NCI-H1436 treated with DMSO at 0.1 percent for 48 hours (cell line): ENCODE results near the gene CCDC127.
"Not testable (repeated sequence)": the region's sequence is repeated elsewhere in the genome, so short reads cannot be mapped to it uniquely, and the experiment has no call there.

ENCODE experiments used
- DNase-seq: peaks from one replicate; lab custom pipeline; 2025; lab: John Stamatoyannopoulos, UW

The CCDC127 gene

DNA sequence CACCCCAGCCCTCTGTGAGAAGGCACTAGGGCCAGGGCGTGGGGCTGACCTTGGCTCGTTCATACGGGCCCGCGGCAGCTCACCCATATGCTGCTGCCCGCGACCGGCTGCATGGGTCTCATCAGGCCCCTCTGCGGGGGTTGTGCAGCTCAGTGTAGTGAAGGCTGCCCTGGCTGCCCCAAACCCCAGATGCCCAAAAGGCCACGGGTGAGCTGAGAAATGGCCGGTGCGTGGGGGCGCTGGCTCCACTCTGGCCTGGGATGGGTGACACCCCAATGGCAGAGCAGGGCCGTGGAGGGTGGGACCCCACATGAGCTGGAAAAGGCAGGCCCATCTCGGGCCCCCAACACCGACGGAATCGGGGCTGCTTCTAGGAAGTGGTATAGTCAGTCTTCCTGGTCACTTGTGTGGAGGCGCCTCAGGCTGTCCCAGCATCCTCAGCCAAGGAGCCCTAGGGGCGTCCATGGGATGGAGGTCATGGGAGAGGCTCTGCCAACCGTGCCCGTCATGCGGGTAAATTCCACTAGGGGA, 46.1 kb downstream of the CCDC127 start:
- DNase-seq = no peak

DNA sequence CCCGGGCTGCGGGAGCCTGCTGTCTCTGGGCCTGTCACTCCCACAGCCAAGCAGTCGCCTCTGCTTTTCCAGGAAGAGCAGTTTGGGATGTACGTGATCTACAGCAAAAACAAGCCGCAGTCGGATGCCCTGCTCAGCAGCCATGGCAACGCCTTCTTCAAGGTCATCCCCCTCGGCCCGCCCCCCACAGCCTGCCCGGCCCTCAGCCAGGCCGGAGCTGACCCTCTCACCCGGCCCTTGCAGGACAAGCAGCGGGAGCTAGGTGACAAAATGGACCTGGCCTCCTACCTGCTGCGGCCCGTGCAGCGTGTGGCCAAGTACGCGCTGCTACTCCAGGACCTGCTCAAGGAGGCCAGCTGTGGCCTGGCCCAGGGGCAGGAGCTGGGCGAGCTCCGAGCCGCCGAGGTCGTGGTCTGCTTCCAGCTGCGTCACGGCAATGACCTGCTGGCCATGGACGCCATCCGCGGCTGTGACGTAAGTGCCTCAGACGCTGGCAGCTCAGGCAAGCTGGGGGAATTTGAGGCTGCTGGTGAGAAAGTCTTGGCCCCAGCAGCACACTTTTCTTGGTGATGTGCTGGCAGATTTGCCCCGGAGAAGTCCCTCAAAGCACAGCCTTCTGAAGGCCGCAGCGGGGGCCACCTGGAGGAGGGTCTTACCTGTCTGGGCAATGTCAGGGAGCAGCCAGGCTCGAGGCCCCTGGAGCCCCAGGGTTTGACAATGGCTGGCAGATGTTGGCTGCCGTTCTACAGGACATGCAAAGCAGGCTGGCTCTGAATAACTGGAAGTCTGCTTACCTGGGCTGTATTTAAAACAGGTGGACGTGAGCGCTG, 46.8 kb downstream of the CCDC127 start:
- DNase-seq = no peak

DNA sequence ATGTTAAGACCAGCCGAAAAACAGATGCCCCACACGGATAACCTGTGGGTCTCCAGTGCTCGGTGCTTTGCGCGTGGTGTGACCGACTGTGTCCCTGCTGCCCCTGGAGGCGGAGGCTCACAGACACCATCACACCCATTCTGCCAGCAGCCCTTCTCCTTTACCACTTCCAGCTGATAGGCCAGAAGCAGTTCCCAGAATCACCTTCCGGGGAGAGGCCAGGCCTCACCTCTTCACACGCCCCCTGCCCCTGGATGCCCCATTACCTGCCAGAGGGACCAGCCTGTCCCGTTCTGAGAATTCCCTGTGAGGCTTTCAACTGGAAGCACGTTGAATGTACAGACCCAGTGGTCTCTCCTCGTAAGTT, 48.2 kb downstream of the CCDC127 start:
- no peak for DNase-seq

DNA sequence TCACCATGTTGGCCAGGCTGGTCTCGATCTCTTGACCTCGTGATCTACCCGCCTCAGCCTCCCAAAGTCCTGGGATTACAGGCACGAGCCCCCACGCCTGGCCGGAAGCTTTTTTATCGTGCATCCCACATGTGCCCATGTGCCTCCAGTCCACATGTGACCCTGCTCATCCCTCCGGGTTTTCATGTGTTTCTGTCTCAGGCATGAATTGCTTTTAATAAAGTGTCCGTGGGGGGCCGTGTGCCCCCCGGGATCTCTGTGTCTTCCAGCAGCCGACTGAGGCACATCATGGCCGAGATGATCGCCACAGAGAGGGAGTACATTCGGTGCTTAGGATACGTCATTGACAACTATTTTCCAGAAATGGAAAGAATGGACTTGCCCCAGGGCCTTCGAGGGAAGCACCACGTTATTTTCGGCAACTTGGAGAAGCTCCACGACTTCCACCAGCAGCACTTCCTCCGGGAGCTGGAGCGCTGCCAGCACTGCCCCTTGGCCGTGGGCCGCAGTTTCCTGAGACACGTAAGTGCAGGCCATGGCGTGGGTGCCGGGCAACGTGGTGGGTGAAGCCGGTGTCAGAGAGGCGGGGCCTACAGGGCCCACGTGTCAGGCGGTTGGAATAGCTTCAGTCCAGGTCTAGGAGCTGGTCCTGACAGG, 48.8 kb downstream of the CCDC127 start:
- no peak for DNase-seq

DNA sequence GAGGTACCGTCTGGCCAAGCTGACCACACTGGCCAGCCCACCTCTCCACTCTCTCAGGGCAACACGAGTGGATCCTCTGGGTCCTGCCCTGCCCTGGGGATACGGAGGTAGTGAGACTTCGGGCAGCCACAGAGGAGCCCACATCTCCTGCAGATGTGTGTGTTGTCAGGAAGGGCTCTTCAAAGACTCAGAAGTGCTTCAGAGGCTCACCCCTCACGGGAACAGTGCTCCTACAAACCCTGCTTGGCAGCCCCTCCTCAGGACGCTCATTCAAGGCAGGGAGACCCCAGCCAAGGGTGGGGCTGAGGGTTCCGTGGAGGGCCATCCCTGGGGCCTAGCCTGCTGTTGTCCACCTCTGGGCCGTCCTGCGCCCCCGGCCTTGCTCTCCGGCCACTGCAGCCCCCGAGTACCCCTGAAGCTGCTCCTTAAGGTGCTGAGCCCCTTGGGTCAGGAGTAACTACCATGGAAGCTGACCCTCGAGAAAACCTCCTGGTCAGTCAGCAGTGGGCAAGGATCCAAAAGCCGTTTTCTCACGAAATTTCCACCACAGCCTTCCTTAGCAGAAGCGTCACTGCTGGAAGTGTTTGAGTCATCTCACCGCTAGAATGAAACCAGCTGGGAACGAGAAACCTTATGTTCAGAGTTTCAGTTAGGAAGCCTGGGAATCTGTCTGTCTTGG, 49.8 kb downstream of the CCDC127 start:
- DNase-seq = no peak

DNA sequence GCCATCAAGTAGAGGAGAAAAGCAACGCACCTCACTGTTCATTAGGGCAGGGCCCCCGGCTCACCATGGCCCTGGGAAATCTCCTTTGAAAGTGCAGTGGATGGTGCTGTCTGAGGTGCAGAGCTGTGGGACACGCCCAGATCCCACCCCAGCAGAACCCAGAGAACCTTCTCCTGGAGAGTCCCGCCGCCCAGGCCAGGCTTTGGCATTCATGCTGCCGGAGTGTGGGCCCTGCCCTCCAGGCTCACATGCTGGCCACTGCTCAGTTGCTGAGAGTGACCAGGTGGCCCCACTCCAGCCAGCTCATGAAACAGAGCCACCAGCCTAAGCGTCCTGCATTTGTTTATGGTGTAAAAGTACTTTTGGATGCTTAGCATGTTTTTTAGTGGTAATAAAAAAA, 50.4 kb downstream of the CCDC127 start:
- no peak for DNase-seq

DNA sequence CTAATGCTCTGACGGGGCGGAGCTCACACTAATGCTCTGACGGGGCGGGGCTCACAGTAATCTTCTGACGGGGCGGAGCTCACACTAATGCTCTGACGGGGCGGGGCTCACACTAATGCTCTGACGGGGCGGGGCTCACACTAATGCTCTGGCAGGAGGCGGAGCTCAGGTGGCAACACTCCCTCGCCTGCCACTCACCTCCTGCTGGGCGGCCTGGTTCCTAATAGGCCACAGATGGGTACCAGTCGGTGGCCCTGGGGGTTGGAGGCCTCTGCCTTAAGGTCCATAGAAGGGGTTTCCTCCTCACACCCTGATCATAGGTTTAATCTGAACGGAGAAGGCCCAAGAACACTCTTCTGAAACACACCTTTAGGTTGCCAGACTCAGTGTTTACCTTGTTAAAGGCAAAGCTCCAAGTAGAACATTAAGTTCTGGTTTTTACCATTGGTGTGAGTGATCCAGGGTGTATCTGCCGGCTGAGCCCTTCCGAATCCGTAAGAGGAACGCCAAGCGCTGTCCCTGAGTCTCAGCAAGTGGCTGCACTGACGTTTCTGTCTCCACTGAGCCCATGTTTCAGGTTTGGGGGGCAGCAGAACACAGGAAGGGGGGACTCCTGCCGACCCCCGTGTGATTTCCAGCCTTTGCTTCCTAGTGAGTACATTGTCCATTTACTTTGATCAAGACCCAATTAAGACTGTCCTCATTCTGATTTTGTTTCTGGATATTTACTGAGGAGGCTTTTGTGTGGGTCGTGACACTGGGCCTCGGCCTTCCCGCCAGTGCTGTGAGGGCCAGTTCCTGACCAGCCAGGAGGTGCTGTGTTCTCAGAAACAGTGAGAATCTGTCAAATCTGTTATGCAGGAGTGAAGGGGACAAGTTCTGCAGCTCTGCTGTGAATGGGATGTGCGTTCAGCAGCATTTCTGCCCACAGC, 51.2 kb downstream of the CCDC127 start:
- DNase-seq = no peak

DNA sequence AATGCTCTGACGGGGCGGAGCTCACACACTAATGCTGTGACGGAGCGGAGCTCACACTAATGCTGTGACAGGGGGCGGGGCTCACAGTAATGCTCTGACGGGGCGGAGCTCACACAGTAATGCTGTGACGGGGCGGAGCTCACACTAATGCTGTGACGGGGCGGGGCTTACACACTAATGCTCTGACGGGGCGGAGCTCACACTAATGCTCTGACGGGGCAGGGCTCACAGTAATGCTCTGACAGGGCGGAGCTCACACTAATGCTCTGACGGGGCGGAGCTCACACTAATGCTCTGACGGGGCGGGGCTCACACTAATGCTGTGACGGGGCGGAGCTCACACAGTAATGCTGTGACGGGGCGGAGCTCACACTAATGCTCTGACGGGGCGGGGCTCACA, 53.2 kb downstream of the CCDC127 start:
- DNase-seq = not testable (repeated sequence)

DNA sequence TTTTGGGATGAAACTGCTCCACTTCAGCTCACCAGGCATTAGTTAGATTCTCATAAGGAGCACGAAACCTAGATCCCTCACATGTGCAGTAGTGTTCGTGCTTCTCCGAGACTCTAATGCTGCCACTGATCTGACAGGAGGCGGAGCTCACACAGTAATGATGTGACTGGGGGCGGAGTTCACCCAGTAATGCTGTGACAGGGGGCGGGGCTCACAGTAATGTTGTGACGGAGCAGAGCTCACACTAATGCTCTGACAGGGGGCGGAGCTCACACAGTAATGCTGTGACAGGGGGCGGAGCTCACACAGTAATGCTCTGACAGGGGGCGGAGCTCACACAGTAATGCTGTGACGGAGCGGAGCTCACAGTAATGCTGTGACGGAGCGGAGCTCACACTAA, 53.7 kb downstream of the CCDC127 start:
- no peak for DNase-seq

DNA sequence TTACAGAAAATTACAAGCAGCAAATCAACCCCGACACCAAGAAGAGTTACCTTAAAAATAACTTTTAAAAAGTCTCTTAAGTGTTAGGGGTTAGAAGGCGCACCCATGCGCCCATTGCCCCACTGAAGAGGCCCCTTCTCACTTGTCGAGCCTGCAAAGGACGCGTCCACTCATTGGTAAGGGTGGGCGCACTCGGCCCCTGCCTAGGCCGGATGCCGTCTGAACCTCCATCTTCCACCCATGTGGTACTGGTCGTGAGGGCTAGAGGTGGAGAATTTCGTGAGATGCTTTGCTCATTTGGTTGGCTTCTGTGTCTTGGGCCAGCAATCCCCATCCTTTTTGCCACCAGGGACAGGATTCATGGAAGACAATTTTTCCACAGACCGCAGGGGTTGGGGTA, 54.1 kb downstream of the CCDC127 start:
- DNase-seq = no peak

DNA sequence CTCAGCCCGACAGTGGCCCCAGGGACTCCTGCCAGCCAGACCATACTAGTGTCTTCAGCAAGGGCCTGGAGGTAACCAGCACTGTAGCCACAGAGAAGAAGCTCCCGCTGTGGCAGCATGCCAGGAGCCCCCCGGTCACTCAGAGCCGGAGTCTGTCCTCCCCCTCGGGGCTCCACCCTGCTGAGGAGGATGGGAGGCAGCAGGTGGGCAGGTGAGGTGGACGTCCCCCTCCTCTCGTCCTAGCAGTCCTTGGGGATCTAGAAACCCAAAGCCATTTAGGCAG, 54.7 kb downstream of the CCDC127 start:
- no peak for DNase-seq

DNA sequence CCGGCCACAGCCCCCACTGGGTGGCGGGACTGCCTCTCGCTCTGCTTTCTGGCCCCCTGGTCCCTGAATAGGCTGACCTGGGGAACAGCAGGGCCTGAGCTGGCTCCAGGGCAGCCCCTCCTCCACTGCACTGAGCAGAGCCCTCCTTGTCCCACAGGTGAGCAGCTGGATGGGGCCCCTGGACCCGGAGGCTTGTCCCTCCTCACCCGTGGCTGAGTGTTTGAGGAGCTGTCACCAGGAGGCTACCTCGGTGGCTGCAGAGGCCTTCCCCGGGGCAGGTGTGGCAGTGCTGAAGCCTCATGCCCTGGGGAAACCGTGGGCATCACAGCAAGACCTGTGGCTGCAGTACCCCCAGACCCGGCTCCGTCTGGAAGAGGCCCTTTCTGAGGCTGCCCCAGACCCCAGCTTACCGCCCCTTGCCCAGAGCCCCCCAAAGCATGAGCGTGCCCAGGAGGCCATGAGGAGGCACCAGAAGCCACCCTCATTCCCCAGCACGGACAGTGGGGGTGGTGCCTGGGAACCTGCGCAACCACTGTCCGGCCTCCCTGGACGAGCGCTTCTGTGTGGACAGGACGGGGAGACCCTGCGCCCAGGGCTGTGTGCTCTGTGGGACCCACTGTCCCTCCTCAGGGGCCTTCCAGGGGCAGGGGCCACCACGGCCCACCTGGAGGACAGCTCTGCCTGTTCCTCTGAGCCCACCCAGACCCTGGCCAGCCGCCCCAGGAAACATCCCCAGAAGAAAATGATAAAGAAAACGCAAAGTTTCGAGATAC, 55.2 kb downstream of the CCDC127 start:
- DNase-seq = no peak

DNA sequence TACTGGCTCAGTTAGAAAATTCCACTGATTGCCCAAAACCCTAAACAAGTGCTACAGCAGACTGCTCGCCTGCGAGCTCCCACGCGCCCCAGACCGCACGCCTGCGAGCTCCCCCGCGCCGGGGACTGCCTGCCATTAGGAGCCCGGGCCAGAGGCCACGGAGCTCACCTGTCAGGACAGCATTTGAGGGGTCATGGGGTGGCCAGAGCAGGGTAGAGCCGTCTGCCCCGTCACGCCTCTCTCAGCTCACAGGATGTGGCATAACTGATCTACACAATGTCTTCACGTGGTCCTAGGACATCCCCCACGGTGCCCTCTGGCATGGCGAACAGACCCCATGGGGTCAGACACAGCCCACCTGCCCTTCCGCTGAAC, 55.8 kb downstream of the CCDC127 start:
- DNase-seq = no peak

DNA sequence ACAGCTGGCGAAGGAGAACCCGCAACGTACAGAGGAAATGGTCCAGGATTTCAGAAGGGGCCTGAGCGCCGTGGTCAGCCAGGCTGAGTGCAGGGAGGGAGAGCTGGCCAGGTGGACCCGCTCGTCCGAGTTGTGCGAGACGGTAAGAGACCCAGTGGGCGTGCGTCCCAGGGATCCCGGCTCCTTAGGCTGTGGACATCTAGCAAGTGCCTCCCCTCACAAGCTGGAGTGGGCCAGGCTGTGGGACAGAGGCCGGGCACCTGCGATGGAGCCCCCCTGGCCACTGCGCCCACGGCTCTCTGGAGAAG, 56.2 kb downstream of the CCDC127 start:
- DNase-seq = no peak

DNA sequence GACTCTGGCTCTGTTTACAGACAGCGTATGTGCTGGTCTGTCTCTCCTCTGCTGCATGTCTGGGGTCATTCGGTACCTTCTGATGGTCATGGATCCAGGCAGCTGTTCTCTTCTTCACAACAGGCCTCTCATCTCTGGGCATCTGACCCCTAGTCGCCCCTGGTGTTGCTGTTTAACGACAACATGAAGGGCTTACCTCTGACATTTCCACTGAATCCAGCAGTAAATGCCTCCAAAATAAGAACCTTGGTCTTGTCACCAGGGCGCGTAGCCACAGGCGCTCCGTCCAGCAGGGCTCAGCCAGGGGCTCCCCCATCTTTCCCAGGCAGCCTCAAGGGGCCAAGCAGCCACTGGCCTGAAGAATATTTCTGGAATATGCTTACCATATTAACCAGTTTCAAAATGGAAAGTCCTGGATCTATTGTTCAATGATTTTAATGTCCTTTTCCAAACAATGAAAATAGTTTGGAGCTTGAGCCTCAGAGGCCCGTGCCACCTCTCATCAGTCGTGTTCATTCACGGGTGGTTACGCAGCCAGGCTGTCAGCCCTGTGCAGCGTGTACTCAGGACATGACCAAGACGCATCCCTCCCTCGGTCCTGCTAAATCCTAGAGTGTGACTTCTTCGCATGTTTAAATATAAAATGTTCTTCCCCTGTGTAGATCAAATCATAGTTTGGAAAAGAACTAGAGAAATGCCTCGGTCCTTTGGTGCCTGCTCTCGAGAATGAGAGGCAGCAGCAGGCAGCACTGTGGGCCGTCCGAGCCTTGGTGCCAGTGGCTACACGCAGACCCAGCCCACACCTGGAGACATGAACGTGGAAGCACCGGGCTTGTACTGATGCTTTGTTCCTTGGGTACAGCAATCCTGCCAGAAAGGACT, 56.8 kb downstream of the CCDC127 start:
- DNase-seq = no peak

DNA sequence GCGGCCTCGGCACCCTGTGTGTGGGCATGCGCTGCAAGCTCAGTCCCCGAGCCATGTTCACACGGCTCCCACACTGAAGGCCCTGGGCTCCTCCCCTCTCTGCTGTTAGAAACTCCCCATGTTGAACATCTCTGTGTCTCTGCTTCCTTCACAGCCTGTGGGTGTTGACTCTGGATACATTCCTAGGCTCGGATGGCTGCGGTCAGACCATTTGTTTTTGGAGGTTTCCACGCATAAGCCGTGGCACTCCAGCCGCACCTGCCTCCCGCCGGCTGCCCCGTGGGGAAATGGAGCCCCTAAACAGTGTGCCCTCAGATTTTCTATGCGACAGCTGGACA, 57.8 kb downstream of the CCDC127 start:
- no peak for DNase-seq

DNA sequence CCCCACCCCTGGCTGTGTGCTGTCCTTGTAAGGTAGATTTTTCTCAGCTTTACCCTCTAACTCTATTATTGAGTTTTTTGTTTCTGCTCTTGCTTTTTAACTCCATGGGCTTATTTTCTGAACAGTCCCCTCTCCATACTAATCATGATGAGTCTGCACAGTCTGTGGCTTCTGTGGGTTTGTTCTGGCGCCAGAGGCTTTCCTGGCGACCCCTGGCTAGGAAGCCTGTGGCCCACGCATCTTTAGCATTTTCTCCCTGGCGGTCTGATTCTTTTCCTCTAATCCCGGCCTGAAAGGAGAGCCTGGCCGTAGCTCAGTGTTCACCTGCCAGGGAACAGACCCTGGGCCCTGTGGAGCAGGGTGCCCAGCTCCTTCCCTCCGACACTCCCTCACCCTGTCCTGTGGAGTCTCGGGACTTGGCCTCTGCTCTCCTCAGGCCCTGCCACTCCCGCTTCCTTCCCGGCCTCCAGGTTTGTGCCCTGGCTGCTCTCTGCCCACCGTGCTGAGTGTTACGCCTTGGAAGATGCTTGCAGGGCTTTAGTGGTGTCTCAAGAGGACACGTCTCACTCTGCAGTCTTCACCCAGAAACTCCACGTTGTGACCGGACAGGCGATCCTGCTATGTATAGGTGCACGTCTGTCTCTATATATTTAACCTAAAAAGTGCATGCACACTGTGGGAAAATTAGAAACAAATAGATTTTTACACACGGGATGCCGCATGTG, 58.3 kb downstream of the CCDC127 start:
- DNase-seq = no peak

DNA sequence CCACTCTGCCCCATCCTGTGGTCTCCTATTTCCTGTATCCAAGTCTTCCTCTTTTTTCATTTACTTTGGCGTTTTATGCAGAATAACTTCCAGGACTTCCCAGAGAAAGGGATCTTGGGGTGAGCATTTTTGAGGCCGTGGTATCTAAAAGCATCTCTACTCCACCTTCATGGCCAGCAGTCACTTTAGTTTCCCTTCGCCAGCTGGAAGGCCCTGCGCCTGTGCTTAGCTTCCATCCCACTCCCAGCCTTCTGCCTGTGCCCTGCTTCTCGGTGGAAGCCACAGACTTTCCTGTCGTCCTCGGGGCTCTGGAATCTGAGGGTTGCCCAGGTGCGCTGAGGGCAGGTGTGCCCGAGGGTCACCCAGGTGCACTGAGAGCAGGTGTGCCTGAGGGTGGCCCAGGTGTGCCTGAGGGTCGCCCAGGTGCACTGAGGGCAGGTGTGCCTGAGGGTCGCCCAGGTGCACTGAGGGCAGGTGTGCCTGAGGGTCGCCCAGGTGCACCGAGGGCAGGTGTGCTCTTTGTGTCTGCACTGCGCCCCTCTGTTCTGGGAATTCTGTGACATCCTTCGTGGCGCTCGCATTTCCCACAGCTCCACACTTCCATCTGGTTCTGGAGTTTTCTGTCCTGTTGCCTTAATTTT, 59.0 kb downstream of the CCDC127 start:
- no peak for DNase-seq

DNA sequence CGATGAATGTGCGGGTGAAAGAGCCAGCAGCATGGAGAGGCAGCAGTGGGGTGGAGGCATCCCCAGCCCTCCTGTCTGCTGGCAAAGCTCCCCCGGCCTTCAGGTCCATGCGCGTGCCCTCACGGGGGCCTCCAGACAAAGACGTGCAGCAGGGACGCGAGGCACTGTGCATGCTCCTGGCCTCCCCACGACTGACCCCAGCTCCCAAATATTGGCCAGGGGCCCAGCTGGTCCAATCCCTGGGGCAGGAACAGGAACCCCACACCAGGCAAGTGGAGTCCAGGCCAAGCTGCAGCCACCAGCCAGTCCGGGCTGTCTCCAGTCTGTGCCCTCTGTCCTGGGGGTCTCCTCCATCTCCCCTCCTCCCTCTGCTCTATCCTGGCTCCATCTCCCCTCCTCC, 60.2 kb downstream of the CCDC127 start:
- DNase-seq = no peak
